Measurements from ENCODE around the gene SAG.

Gene SAG

DNA sequence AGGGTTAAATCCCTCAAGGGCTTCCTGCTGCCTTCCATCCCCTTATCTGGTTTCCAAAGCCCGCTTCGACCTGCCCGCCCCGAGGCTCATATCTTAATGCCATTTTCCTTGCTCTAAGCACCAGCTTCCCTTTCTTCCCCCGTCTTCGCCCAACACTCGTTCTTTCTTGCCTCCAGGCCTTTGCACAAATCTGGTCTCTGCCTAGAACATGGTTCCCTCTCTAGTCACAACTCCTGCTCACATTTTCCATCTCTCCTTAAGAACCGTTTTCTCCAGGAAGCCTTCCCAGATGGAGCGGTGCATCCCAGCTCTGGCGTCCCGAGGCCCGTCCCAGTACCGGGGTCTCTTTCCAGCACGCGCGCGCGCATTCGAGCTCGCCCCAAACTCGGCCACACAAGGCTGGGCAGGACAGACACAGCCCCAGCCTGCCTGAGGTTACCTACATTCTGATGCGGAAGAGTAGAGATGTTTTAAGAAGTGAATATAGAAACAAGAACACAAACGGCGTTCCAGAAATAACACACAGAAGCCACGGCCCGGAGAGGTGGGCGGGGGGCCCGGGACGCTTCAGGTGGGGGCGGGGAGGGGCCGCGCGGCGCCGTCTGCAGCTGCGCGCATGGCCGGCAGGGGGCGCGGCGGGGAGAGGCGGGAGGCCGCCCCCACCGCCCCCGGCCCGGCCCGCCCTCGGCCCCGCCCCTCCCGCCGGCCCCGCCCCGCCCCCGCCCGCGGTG lies 46.3 kb downstream of the SAG start, which contains the start of gene DGKD:
Gene DGKD (plus strand): TSS at position 726 of the 731 bp plus-strand sequence. CDS start 25 bp downstream, outside the sequence.
- TF ChIP-seq, protein P1, sequence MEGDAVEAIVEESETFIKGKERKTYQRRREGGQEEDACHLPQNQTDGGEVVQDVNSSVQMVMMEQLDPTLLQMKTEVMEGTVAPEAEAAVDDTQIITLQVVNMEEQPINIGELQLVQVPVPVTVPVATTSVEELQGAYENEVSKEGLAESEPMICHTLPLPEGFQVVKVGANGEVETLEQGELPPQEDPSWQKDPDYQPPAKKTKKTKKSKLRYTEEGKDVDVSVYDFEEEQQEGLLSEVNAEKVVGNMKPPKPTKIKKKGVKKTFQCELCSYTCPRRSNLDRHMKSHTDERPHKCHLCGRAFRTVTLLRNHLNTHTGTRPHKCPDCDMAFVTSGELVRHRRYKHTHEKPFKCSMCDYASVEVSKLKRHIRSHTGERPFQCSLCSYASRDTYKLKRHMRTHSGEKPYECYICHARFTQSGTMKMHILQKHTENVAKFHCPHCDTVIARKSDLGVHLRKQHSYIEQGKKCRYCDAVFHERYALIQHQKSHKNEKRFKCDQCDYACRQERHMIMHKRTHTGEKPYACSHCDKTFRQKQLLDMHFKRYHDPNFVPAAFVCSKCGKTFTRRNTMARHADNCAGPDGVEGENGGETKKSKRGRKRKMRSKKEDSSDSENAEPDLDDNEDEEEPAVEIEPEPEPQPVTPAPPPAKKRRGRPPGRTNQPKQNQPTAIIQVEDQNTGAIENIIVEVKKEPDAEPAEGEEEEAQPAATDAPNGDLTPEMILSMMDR (IDR thresholded peaks at IDR 0.05; ENCODE audit: unreplicated experiment in 3 of 3), result peak in 1 of 3 experiments; percentile 42
- Mint-ChIP-seq H3K4me3 (peak within 1 kb of the TSS; percentile 86 to 96 (median 92)), H3K27me3 (ENCODE audit: low read depth) (peaks cover 8% of the 10 kb centered on the region), H3K36me3 (ENCODE audit: low read depth) (no peaks in the 10 kb centered on the region), H3K9me3 (no peaks in the 10 kb centered on the region), H3K27ac (peak within 1 kb of the TSS; percentile 47 to 87 (median 72)), H3K4me1 (peaks cover 61% of the 10 kb centered on the region)

DNA sequence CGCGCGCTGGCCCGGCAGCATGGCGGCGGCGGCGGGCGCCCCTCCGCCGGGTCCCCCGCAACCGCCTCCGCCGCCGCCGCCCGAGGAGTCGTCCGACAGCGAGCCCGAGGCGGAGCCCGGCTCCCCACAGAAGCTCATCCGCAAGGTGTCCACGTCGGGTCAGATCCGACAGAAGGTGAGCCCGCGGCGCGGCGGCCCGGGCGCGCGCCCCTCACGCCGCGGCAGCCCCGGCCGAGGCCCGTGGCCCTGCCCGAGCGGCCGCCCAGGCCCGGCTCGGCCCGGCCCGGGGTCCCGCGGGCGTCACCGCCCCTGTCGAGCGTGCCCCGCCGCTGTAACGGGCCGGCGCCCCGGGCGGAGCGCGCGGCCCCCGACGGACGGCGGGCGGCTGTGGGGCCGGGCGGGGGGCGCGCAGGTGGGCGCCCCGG lies 46.9 kb downstream of the SAG start:
- Mint-ChIP-seq H3K4me1 (peaks cover 59% of the 10 kb centered on the region), H3K27ac (no peak overlapping the region), H3K4me3 (peak overlapping the region in 1 of 3 experiments; percentile 52), H3K36me3 (ENCODE audit: low read depth) (no peaks in the 10 kb centered on the region), H3K9me3 (no peaks in the 10 kb centered on the region), H3K27me3 (ENCODE audit: low read depth) (peaks cover 8% of the 10 kb centered on the region)
- TF ChIP-seq, protein P1 (IDR thresholded peaks at IDR 0.05; ENCODE audit: unreplicated experiment in 3 of 3), result no peak

DNA sequence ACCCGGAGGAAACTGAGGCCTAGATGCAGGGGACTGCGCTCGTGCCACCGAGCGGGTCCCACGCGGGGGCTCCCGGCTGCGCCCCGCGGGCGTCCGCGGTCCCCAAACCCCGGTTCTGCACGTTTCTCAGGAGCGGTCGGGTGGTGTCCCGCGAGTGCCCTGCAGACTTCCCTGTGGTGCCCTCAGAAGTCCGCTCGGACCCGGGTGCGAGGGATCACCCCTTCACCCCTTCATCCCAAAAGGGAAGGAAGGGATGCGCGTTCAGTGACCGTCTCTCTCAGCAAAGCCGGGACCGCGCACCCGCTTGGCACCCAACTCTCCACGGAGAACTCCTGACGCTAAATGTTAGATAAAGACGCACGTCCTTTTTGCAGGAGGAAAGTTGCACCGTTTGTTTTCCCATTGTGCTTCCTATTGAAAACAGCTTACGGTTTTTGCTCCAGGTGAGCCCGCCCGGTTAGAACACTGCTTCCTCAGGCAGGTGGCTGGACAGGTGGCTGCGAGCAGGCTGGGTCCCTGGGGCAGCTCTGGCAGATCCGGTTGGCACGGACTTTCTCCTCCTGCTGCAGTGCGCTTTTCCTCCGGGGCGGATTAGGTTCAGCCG lies 47.5 kb downstream of the SAG start:
- no peaks in the 10 kb centered on the region for H3K36me3 Mint-ChIP-seq (ENCODE audit: low read depth)
- H3K27me3 Mint-ChIP-seq (ENCODE audit: low read depth), result peaks cover 8% of the 10 kb centered on the region
- TF ChIP-seq, protein P1 (IDR thresholded peaks at IDR 0.05; ENCODE audit: unreplicated experiment in 3 of 3), result no peak
- peak overlapping the region; percentile 86 to 96 (median 92) for H3K4me3 Mint-ChIP-seq
- no peaks in the 10 kb centered on the region for H3K9me3 Mint-ChIP-seq
- peak overlapping the region; percentile 12 to 87 (median 42) for H3K27ac Mint-ChIP-seq
- peaks cover 61% of the 10 kb centered on the region for H3K4me1 Mint-ChIP-seq

DNA sequence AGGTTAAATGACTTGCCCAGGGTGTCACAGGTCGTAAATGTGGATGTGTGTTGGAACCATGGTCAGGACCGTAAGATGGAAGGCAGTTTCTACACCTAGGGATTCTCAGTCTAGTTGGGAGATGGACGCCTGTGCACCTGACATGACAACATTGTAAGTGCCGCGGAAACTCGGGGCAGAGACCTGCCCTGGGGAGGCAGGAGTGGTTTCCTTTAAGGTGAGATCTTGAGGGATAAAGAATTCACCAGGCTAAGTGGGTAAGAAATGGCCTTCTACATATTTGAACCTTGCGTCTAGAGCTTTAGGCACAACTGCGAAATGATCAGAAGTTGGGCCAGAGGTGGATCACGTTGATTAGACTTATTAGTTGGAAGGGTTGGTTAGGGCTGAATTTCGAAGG lies 48.3 kb downstream of the SAG start:
- Mint-ChIP-seq H3K36me3 (ENCODE audit: low read depth) (peaks cover 5% of the 10 kb centered on the region), H3K9me3 (no peaks in the 10 kb centered on the region), H3K4me1 (peaks cover 58% of the 10 kb centered on the region), H3K27ac (peak overlapping the region in 2 of 3 experiments; percentile 12 to 50), H3K27me3 (ENCODE audit: low read depth) (peaks cover under 1% of the 10 kb centered on the region), H3K4me3 (peak overlapping the region; percentile 86 to 96 (median 92))
- TF ChIP-seq, protein P1 (IDR thresholded peaks at IDR 0.05; ENCODE audit: unreplicated experiment in 3 of 3), result no peak

DNA sequence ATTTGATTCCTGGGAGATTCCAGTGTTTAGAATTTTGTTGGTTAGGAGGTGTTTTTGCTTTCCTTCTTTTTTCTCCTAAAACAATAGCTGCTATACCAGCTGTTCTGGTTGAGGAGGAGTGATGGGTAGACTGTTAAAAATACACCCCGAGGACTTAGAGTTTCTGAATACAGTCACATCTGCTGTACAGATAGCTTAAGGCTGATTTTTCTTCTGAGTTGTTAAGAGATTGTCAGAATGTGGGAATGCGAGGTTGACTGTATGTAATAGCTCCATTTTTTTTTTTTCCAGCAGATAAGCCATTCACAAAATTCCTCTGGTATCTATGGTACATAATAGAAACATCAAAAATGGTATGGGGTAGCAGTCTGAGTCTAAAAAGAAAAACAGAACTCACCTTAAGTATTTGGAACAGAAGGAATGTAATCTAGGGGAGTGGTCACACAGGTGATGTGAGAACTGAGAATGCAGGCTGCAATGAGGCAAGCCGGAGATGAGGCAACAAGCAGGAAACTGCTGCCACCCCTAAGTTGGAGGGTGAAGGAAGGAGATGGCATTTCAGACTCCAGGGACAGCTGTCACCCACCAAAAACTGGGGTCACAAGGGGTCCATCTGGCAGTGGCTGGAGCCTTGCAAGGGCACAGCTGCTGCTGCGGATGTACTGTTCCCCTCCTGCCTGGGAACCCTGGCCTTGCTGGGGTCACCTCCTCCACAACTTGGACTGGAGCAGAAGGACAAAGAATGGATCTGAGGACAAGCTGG lies 49.1 kb downstream of the SAG start:
- peaks cover 65% of the 10 kb centered on the region for H3K4me1 Mint-ChIP-seq
- no peaks in the 10 kb centered on the region for H3K27me3 Mint-ChIP-seq (ENCODE audit: low read depth)
- peaks cover 2% of the 10 kb centered on the region for H3K9me3 Mint-ChIP-seq
- peak overlapping the region; percentile 12 to 58 (median 16) for H3K27ac Mint-ChIP-seq
- peak overlapping the region; percentile 86 to 96 (median 92) for H3K4me3 Mint-ChIP-seq
- H3K36me3 Mint-ChIP-seq (ENCODE audit: low read depth), result peaks cover 5% of the 10 kb centered on the region
- TF ChIP-seq, protein P1 (IDR thresholded peaks at IDR 0.05; ENCODE audit: unreplicated experiment in 3 of 3), result no peak

Data from nephron (organoid).